HG03439 (cell line): Measurements from ENCODE around the gene ZNF606.
"Not testable (repeated sequence)": the region's sequence is repeated elsewhere in the genome, so short reads cannot be mapped to it uniquely, and the experiment has no call there.

Experiments used
- ATAC-seq: cut with Tn5 transposase; IDR thresholded peaks from one replicate; pipeline ENCODE4 v1.9.1; 2021; ENCODE audit warnings: mild to moderate bottlenecking, moderate library complexity; ENCODE audit not compliant: unreplicated experiment

Gene ZNF606

GRCh38 chr19:58010507-58010906, 7.9 kb upstream of the ZNF606 start:
- ATAC-seq = no peak

GRCh38 chr19:58009666-58010301, 7.2 kb upstream of the ZNF606 start:
- no peak for ATAC-seq

- ATAC-seq = no peak
Observed at GRCh38 chr19:58009301-58009665, 6.7 kb upstream of the ZNF606 start.

GRCh38 chr19:58008877-58009276, 6.3 kb upstream of the ZNF606 start:
- ATAC-seq = not testable (repeated sequence)

- no peak for ATAC-seq
Observed at GRCh38 chr19:58007285-58007684, 4.7 kb upstream of the ZNF606 start.

- no peak for ATAC-seq
Observed at GRCh38 chr19:58003174-58003828, 681 bp upstream of the ZNF606 start.

- no peak for ATAC-seq
Observed at GRCh38 chr19:58001895-58002369, 688 bp downstream of the ZNF606 start.

GRCh38 chr19:58000677-58001076, 1.9 kb downstream of the ZNF606 start:
- no peak for ATAC-seq

- no peak for ATAC-seq
Observed at GRCh38 chr19:57992841-57993240, 9.8 kb downstream of the ZNF606 start.

GRCh38 chr19:57978586-57979289, 23.9 kb downstream of the ZNF606 start:
- no peak for ATAC-seq

GRCh38 chr19:57974434-57974833, 28.2 kb downstream of the ZNF606 start, which contains the start of gene C19orf18:
Gene C19orf18 (minus strand): TSS chr19:57974534. CDS start chr19:57974432, 102 bp downstream.
- ATAC-seq = no peak

GRCh38 chr19:57964761-57965160, 37.9 kb downstream of the ZNF606 start:
- no peak for ATAC-seq

- no peak for ATAC-seq
Observed at GRCh38 chr19:57961785-57962184, 40.8 kb downstream of the ZNF606 start.

GRCh38 chr19:57954996-57955395, 47.6 kb downstream of the ZNF606 start:
- no peak for ATAC-seq

GRCh38 chr19:57949702-57950101, 52.9 kb downstream of the ZNF606 start:
- ATAC-seq = no peak

- no peak for ATAC-seq
Observed at GRCh38 chr19:57949296-57949695, 53.3 kb downstream of the ZNF606 start.

- ATAC-seq = no peak
Observed at GRCh38 chr19:57947419-57948134, 55.0 kb downstream of the ZNF606 start, which contains the start of gene ZNF256. Gene ZNF256 (minus strand): TSS chr19:57947706. CDS start chr19:57947474, 232 bp downstream.

- ATAC-seq = no peak
Observed at GRCh38 chr19:57947088-57947418, 55.6 kb downstream of the ZNF606 start.

- no peak for ATAC-seq
Observed at GRCh38 chr19:57946316-57946715, 56.3 kb downstream of the ZNF606 start.

- ATAC-seq = no peak
Observed at GRCh38 chr19:57941593-57941992, 61.0 kb downstream of the ZNF606 start.

- ATAC-seq = no peak
Observed at GRCh38 chr19:57935731-57936130, 66.9 kb downstream of the ZNF606 start.
